A673 (cell line): ENCODE results near the gene MTX1. TPM values are rescaled to one million over a fixed set of nuclear protein-coding genes. Genes with fewer than 3 reads are reported as not detected.

Source experiments
- BruUV-seq: library from RNA; stranded (reverse); fragments of 400-500 nt; replicated peaks from 2 replicates; lab custom pipeline; 2021; lab: Mats Ljungman, UMichigan
- CTCF ChIA-PET: fragments of 300-600 bp; sonication (Branson Sonifier 250); formaldehyde crosslinking; loops from one replicate; lab custom pipeline; 2022; ENCODE audit warnings: antibody characterized with exemption; lab: Charles Lee
- POLR2A ChIA-PET: fragments of 300-600 bp; sonication (Branson Sonifier 250); formaldehyde crosslinking; loops from one replicate; lab custom pipeline; 2022; ENCODE audit warnings: antibody characterized with exemption; ENCODE audit not compliant: low non-redundant PET; lab: Charles Lee
- DNase-seq: peaks from one replicate; pipeline ENCODE4 v3.0.0-alpha.2; 2015; ENCODE audit warnings: low spot score
- H3K27ac ChIP-seq: fragments of 200-600 bp; sonication (generic); 2 replicates; pipeline ENCODE4 v1.5.1; 2016; ENCODE audit warnings: mixed run types, low read depth, mild to moderate bottlenecking, mixed read lengths, antibody characterized with exemption, low read length; ENCODE audit not compliant: poor library complexity, severe bottlenecking
- H3K27me3 ChIP-seq: fragments of 200-600 bp; sonication (generic); replicated peaks from 2 replicates; pipeline ENCODE4 v1.6.1; 2017; ENCODE audit warnings: mixed run types, low read depth, mild to moderate bottlenecking, mixed read lengths, antibody characterized with exemption, low read length; ENCODE audit not compliant: insufficient read depth, poor library complexity
- H3K36me3 ChIP-seq: fragments of 200-600 bp; sonication (generic); 2 replicates; pipeline ENCODE4 v1.6.1; 2016; ENCODE audit warnings: mixed run types, mild to moderate bottlenecking, mixed read lengths, antibody characterized with exemption, low read length; ENCODE audit not compliant: insufficient read depth, poor library complexity, severe bottlenecking
- H3K4me1 ChIP-seq: fragments of 200-600 bp; sonication (generic); 2 replicates; pipeline ENCODE4 v1.6.1; 2017; ENCODE audit warnings: mixed run types, mild to moderate bottlenecking, mixed read lengths, antibody characterized with exemption, low read length; ENCODE audit not compliant: insufficient read depth, poor library complexity, severe bottlenecking
- H3K4me3 ChIP-seq: fragments of 200-600 bp; sonication (generic); 2 replicates; pipeline ENCODE4 v1.5.1; 2016; ENCODE audit warnings: low read depth, mixed run types, mild to moderate bottlenecking, mixed read lengths, low read length; ENCODE audit not compliant: poor library complexity, severe bottlenecking
- H3K9me3 ChIP-seq: fragments of 200-600 bp; sonication (generic); 2 replicates; pipeline ENCODE4 v1.6.1; 2016; ENCODE audit warnings: mixed run types, low read depth, mild to moderate bottlenecking, mixed read lengths, antibody characterized with exemption, low read length; ENCODE audit not compliant: poor library complexity, severe bottlenecking
- CTCF ChIP-seq: fragments of 300-800, 200-600 bp; sonication (generic); conservative IDR thresholded peaks from 2 replicates; pipeline ENCODE4 v1.5.1; 2017; ENCODE audit warnings: low read depth, mild to moderate bottlenecking, antibody characterized with exemption, low read length, moderate library complexity, mixed read lengths
- EZH2 ChIP-seq: fragments of 200-600 bp; sonication (generic); IDR thresholded peaks from 2 replicates; pipeline ENCODE4 v1.6.1; 2017; ENCODE audit warnings: borderline replicate concordance, low read depth, mild to moderate bottlenecking, mixed read lengths, antibody characterized with exemption, low read length; ENCODE audit not compliant: poor library complexity, severe bottlenecking
- intact Hi-C: fragments of 100-400 bp; cut with micrococcal nuclease; formaldehyde crosslinking; loops from one replicate; pipeline ENCODE4 v1.10.0; 2022; ENCODE audit not compliant: unreplicated experiment
- total RNA-seq: library from RNA; stranded (reverse); gene quantifications from 2 replicates; pipeline ENCODE4 v1.2.3, GENCODE V29; 2021

Gene MTX1
- total RNA-seq, 1 experiment from 2014 or later = 65.2 TPM

- no peaks in the 10 kb centered on the region for H3K9me3 ChIP-seq
- H3K36me3 ChIP-seq = peaks cover 4% of the 10 kb centered on the region
- POLR2A ChIA-PET = no interaction called here
- DNase-seq = no peak
- H3K27me3 ChIP-seq = no peaks in the 10 kb centered on the region
- BruUV-seq = no TSS peak
- CTCF ChIA-PET = interaction anchor here (2.2 kb wide), 1 partner anchor 9 kb away, joined by 7 read pairs; no protein-coding TSS in a partner anchor
- H3K4me1 ChIP-seq = peaks cover 30% of the 10 kb centered on the region
- no peak overlapping the region for H3K4me3 ChIP-seq
- intact Hi-C loops = loop anchor here (5.0 kb wide), 1 partner anchor 35 kb away; the partner anchor contains the start of genes MTX1 and THBS3
- H3K27ac ChIP-seq = peak overlapping the region; percentile 38
- no peak for TF ChIP-seq CTCF
- TF ChIP-seq EZH2 = no peak
Observed at GRCh38 chr1:155241841-155242264, 33.4 kb downstream of the MTX1 start.

- Histone ChIP-seq H3K27ac (peak overlapping the region; percentile 86), H3K4me1 (peaks cover 30% of the 10 kb centered on the region), H3K4me3 (peak overlapping the region; percentile 56), H3K9me3 (no peaks in the 10 kb centered on the region), H3K36me3 (peaks cover 12% of the 10 kb centered on the region), H3K27me3 (no peaks in the 10 kb centered on the region)
- DNase-seq = no peak
- intact Hi-C loops = loop anchor here (5.0 kb wide), 1 partner anchor 36 kb away; the partner anchor contains the start of genes MTX1 and THBS3
- TF ChIP-seq EZH2 (no peak), CTCF (no peak)
- BruUV-seq = no TSS peak
- CTCF ChIA-PET = no interaction called here
- POLR2A ChIA-PET = no interaction called here
Observed at GRCh38 chr1:155242805-155243358, 34.4 kb downstream of the MTX1 start.

GRCh38 chr1:155244368-155245162 is 36.1 kb downstream of the MTX1 start:
- Histone ChIP-seq H3K27ac (peak overlapping the region; percentile 86), H3K27me3 (no peaks in the 10 kb centered on the region), H3K36me3 (peaks cover 19% of the 10 kb centered on the region), H3K4me1 (peaks cover 30% of the 10 kb centered on the region), H3K9me3 (no peaks in the 10 kb centered on the region), H3K4me3 (peak overlapping the region; percentile 56)
- TF ChIP-seq EZH2 = no peak
- TF ChIP-seq CTCF = peak; percentile 51
- POLR2A ChIA-PET = no interaction called here
- CTCF ChIA-PET = interaction anchor here (0.7 to 1.0 kb wide), 3 partner anchors 38 to 685 kb away, joined by 3 to 5 read pairs (median 4); no protein-coding TSS in a partner anchor
- BruUV-seq = no TSS peak
- intact Hi-C loops = loop anchor here (1.0 to 5.0 kb wide), 2 partner anchors 37 to 64 kb away; partner anchors contain the start of genes FDPS, MTX1 and THBS3
- peak; percentile 100 for DNase-seq
